Astrocyte (in vitro differentiated cells and primary cell): ENCODE data around the gene SLC38A1. TPM values are rescaled to one million over a fixed set of nuclear protein-coding genes. Genes with fewer than 3 reads are reported as not detected.

ENCODE experiments used
- DNase-seq: peaks from one replicate; pipeline ENCODE4 v3.0.0-alpha.2; 2010; ENCODE audit warnings: low read depth
- FAIRE-seq: peaks from 2 replicates; lab custom pipeline; 2011; peaks lifted over from hg19 to GRCh38; lab: Jason Lieb, UNC
- H2AFZ ChIP-seq: 2 replicates; pipeline ENCODE4 v1.6.0; 2012; ENCODE audit warnings: low read depth, low read length, inconsistent platforms
- H3K27ac ChIP-seq: 2 replicates; pipeline ENCODE4 v1.5.1; 2011; ENCODE audit warnings: low read depth, low read length, inconsistent platforms
- H3K27me3 ChIP-seq: 2 replicates; pipeline ENCODE4 v1.6.0; 2011; ENCODE audit warnings: low read length, inconsistent platforms; ENCODE audit not compliant: insufficient read depth
- H3K36me3 ChIP-seq: 2 replicates; pipeline ENCODE4 v1.5.1; 2011; ENCODE audit warnings: low read length, inconsistent platforms; ENCODE audit not compliant: insufficient read depth
- H3K4me1 ChIP-seq: 2 replicates; pipeline ENCODE4 v1.5.1; 2011; ENCODE audit warnings: low read length, inconsistent platforms; ENCODE audit not compliant: insufficient read depth
- H3K4me2 ChIP-seq: 2 replicates; pipeline ENCODE4 v1.6.0; 2012; ENCODE audit warnings: low read length, inconsistent platforms
- H3K4me3 ChIP-seq: 2 replicates; pipeline ENCODE4 v1.5.1; 2011; ENCODE audit warnings: low read depth, mild to moderate bottlenecking, low read length, inconsistent platforms; ENCODE audit not compliant: insufficient read depth
- H3K79me2 ChIP-seq: 2 replicates; pipeline ENCODE4 v1.6.0; 2012; ENCODE audit warnings: mild to moderate bottlenecking, low read length, inconsistent platforms; ENCODE audit not compliant: insufficient read depth
- H3K9ac ChIP-seq: 2 replicates; pipeline ENCODE4 v1.6.0; 2012; ENCODE audit warnings: mild to moderate bottlenecking, low read length, inconsistent platforms
- H3K9me3 ChIP-seq: 2 replicates; pipeline ENCODE4 v1.5.1; 2012; ENCODE audit warnings: low read depth, mild to moderate bottlenecking, low read length, inconsistent platforms; ENCODE audit not compliant: insufficient read depth
- H4K20me1 ChIP-seq: 2 replicates; pipeline ENCODE4 v1.6.0; 2012; ENCODE audit warnings: low read length, inconsistent platforms; ENCODE audit not compliant: insufficient read depth
- H3K27ac Mint-ChIP-seq: one replicate; pipeline ENCODE4 v1.8.0; 2021; ENCODE audit warnings: mild to moderate bottlenecking, mixed read lengths; ENCODE audit not compliant: unreplicated experiment
- H3K27me3 Mint-ChIP-seq: one replicate; pipeline ENCODE4 v1.8.0; 2021; ENCODE audit warnings: low read depth, mixed read lengths; ENCODE audit not compliant: unreplicated experiment
- H3K36me3 Mint-ChIP-seq: one replicate; pipeline ENCODE4 v1.8.0; 2021; ENCODE audit warnings: low read depth, mixed read lengths; ENCODE audit not compliant: unreplicated experiment
- H3K4me1 Mint-ChIP-seq: one replicate; pipeline ENCODE4 v1.8.0; 2021; ENCODE audit warnings: low read depth, mixed read lengths; ENCODE audit not compliant: unreplicated experiment
- H3K4me3 Mint-ChIP-seq: one replicate; pipeline ENCODE4 v1.8.0; 2021; ENCODE audit warnings: mild to moderate bottlenecking, moderate library complexity, mixed read lengths; ENCODE audit not compliant: unreplicated experiment
- H3K9me3 Mint-ChIP-seq: one replicate; pipeline ENCODE4 v1.8.0; 2021; ENCODE audit warnings: mild to moderate bottlenecking, mixed read lengths; ENCODE audit not compliant: unreplicated experiment
- EZH2 ChIP-seq: IDR thresholded peaks from 2 replicates; pipeline ENCODE4 v1.6.1; 2012; ENCODE audit warnings: mild to moderate bottlenecking, low read length, inconsistent platforms; ENCODE audit not compliant: insufficient read depth
- total RNA-seq: library from RNA; stranded (reverse); gene quantifications from 2 replicates; pipeline ENCODE4 v1.2.1, GENCODE V29; 2021
- TF ChIP-seq, protein P1 (sequence below): IDR thresholded peaks from 2 replicates; pipeline ENCODE4 v1.5.1; 2011; ENCODE audit warnings: low read depth, mild to moderate bottlenecking, inconsistent platforms, low read length, moderate library complexity; ENCODE audit not compliant: insufficient read depth

Gene SLC38A1
- total RNA-seq, 1 donor from 2014 or later: 160 TPM

DNA sequence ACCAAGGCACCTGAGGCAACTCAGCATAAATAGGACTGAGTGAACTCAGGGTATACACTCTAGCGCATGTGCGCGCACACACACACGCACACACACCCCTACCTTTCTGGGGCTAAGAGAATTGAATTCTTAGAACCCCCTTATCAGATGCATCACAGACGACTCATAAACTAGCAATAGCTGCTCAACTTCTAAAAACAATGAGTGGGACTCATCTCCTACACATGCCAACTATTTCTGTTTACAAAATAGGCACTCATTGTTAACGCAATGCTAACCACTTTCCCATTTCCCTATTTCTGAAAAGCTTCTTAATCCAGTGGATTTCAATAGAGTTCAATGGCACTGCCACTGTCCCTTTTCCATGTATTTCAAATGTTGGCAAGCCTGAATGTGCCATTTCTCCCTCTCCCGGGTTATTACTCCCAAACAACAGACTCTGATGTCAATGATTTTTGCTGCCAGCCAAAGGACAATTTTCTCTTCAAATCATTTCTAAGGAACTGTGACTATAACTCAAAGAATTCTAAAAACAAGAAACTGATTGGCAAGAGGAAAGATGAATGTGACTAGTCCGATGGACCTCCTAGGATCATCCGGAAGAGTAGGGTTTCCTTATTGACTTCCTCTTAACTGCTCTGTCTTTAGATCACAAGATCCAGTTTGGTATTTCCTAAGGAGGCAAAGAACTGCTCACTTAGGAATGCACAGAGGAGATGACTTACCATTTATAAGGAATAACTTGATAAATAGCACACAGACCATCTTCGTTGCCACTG, 48.8 kb downstream of the SLC38A1 start:
- Histone ChIP-seq H3K9ac (peak overlapping the region; percentile 45), H3K4me3 (peak overlapping the region; percentile 1), H3K79me2 (peaks cover 3% of the 10 kb centered on the region), H3K27me3 (no peaks in the 10 kb centered on the region), H4K20me1 (no peaks in the 10 kb centered on the region), H3K36me3 (no peaks in the 10 kb centered on the region), H3K27ac (peak overlapping the region; percentile 77), H3K4me2 (peak overlapping the region; percentile 74), H3K9me3 (no peaks in the 10 kb centered on the region), H2AFZ (no peak overlapping the region), H3K4me1 (peaks cover 27% of the 10 kb centered on the region)
- Mint-ChIP-seq H3K9me3 (no peaks in the 10 kb centered on the region), H3K36me3 (peaks cover 22% of the 10 kb centered on the region), H3K4me1 (peaks cover 53% of the 10 kb centered on the region), H3K4me3 (no peak overlapping the region), H3K27me3 (no peaks in the 10 kb centered on the region), H3K27ac (peak overlapping the region; percentile 87)
- FAIRE-seq (peak; percentile 43), DNase-seq (peak; percentile 91)
- TF ChIP-seq, protein P1, sequence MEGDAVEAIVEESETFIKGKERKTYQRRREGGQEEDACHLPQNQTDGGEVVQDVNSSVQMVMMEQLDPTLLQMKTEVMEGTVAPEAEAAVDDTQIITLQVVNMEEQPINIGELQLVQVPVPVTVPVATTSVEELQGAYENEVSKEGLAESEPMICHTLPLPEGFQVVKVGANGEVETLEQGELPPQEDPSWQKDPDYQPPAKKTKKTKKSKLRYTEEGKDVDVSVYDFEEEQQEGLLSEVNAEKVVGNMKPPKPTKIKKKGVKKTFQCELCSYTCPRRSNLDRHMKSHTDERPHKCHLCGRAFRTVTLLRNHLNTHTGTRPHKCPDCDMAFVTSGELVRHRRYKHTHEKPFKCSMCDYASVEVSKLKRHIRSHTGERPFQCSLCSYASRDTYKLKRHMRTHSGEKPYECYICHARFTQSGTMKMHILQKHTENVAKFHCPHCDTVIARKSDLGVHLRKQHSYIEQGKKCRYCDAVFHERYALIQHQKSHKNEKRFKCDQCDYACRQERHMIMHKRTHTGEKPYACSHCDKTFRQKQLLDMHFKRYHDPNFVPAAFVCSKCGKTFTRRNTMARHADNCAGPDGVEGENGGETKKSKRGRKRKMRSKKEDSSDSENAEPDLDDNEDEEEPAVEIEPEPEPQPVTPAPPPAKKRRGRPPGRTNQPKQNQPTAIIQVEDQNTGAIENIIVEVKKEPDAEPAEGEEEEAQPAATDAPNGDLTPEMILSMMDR: no peak
- no peak for TF ChIP-seq EZH2

DNA sequence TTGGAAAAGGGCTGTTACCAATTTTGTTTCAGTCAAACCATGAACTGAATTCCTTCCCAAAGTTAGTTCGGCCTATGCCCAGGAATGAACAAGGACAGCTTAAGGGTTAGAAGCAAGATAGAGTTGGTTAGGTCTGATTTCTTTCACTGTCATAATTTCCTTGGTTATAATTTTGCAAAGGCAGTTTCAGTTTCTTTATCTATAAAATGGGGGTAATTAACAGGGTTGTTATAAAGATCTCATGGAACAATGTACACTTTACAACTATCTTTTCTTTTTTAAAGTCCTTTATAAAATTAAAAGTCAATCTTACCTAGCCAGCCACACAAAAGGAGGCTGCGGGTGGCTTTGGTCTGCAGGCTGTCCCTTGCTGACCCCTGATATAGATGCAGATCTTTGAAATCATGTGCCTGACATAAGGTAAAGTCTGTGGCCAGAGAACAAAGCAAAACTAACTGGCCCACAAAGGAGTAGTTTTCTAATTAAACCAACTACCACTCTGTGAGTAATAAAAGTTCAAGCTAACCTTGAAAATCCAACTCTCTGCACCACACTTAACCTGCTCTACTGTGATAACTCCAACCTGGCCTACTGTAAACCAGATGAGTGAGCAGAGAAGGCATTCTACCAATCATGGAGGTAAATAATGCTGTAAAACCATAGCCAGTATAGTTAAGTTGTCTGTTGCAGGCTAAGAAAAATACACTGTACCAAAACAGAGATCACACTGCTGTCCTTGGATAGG, 49.5 kb downstream of the SLC38A1 start:
- FAIRE-seq (no peak), DNase-seq (no peak)
- H3K36me3 Mint-ChIP-seq: peaks cover 21% of the 10 kb centered on the region
- peak overlapping the region; percentile 2 for H3K9ac ChIP-seq
- no peaks in the 10 kb centered on the region for H3K27me3 Mint-ChIP-seq
- no peaks in the 10 kb centered on the region for H3K36me3 ChIP-seq
- H3K4me3 ChIP-seq: no peak overlapping the region
- TF ChIP-seq, protein P1: no peak
- no peak for TF ChIP-seq EZH2
- H3K9me3 Mint-ChIP-seq: no peaks in the 10 kb centered on the region
- H3K4me2 ChIP-seq: peak overlapping the region; percentile 74
- H4K20me1 ChIP-seq: no peaks in the 10 kb centered on the region
- H3K4me1 Mint-ChIP-seq: peaks cover 53% of the 10 kb centered on the region
- peaks cover 27% of the 10 kb centered on the region for H3K4me1 ChIP-seq
- peak overlapping the region; percentile 77 for H3K27ac ChIP-seq
- H3K79me2 ChIP-seq: peaks cover 2% of the 10 kb centered on the region
- peak overlapping the region; percentile 40 for H3K4me3 Mint-ChIP-seq
- H2AFZ ChIP-seq: no peak overlapping the region
- no peaks in the 10 kb centered on the region for H3K27me3 ChIP-seq
- no peaks in the 10 kb centered on the region for H3K9me3 ChIP-seq
- H3K27ac Mint-ChIP-seq: peak overlapping the region; percentile 87
